ENCODE measurements around the gene SLC25A34. TPM values are rescaled to one million over a fixed set of nuclear protein-coding genes. Genes with fewer than 3 reads are reported as not detected.

SLC25A34 gene
- 3.5 TPM for total RNA-seq
- long read RNA-seq, partial matches to known transcripts: 1 of 5 reads
- long read RNA-seq, other reads (novel, unspliced or antisense): 2 of 5 reads

- Histone ChIP-seq H3K36me3 (peaks cover 38% of the 10 kb centered on the region), H3K27ac (peak within 1 kb of the TSS; percentile 53), H3K27me3 (ENCODE audit: low read depth) (no peaks in the 10 kb centered on the region), H3K4me1 (peaks cover 18% of the 10 kb centered on the region), H3K9me3 (no peaks in the 10 kb centered on the region), H3K4me3 (no peak within 1 kb of the TSS)
- no peak for TF ChIP-seq CTCF (IDR thresholded peaks at IDR 0.05)
- intact Hi-C loops (cut with DNase I): no loop called here
- DNase-seq: peak; percentile 86
- ATAC-seq: peak; percentile 86 to 88
Measured at GRCh38 chr1:15736038-15736891, at the start of gene SLC25A34. TSS of gene SLC25A34 (plus strand) at chr1:15736258. CDS start at chr1:15736486, 228 bp downstream.

- H3K27ac ChIP-seq: no peak overlapping the region
- DNase-seq: no peak
- peaks cover 46% of the 10 kb centered on the region for H3K4me1 ChIP-seq
- no peak overlapping the region for H3K4me3 ChIP-seq
- H3K9me3 ChIP-seq: no peaks in the 10 kb centered on the region
- H3K27me3 ChIP-seq (ENCODE audit: low read depth): no peaks in the 10 kb centered on the region
- no peak for TF ChIP-seq CTCF (IDR thresholded peaks at IDR 0.05)
- intact Hi-C loops (cut with DNase I): no loop called here
- no peaks in the 10 kb centered on the region for H3K36me3 ChIP-seq
- no peak for ATAC-seq
Measured at GRCh38 chr1:15687446-15687845, 48.6 kb upstream of the SLC25A34 start.

- ATAC-seq (no peak), DNase-seq (no peak)
- Histone ChIP-seq H3K4me3 (no peak overlapping the region), H3K27ac (no peak overlapping the region), H3K4me1 (peaks cover 58% of the 10 kb centered on the region), H3K27me3 (ENCODE audit: low read depth) (no peaks in the 10 kb centered on the region), H3K9me3 (no peaks in the 10 kb centered on the region), H3K36me3 (no peaks in the 10 kb centered on the region)
- no peak for TF ChIP-seq CTCF (IDR thresholded peaks at IDR 0.05)
- intact Hi-C loops (cut with DNase I): no loop called here
Measured at GRCh38 chr1:15690317-15690716, 45.7 kb upstream of the SLC25A34 start.

GRCh38 chr1:15691434-15692032, 44.5 kb upstream of the SLC25A34 start:
- H3K9me3 ChIP-seq: no peaks in the 10 kb centered on the region
- TF ChIP-seq CTCF (IDR thresholded peaks at IDR 0.05): no peak
- H3K4me1 ChIP-seq: peaks cover 53% of the 10 kb centered on the region
- H3K27ac ChIP-seq: no peak overlapping the region
- DNase-seq (no peak), ATAC-seq (peak in 1 of 2 donors; percentile 42)
- no peak overlapping the region for H3K4me3 ChIP-seq
- H3K27me3 ChIP-seq (ENCODE audit: low read depth): no peaks in the 10 kb centered on the region
- H3K36me3 ChIP-seq: no peaks in the 10 kb centered on the region
- intact Hi-C loops (cut with DNase I): no loop called here

- H3K27me3 ChIP-seq (ENCODE audit: low read depth): no peaks in the 10 kb centered on the region
- ATAC-seq (no peak), DNase-seq (no peak)
- TF ChIP-seq CTCF (IDR thresholded peaks at IDR 0.05): no peak
- intact Hi-C loops (cut with DNase I): no loop called here
- H3K36me3 ChIP-seq: no peaks in the 10 kb centered on the region
- no peak overlapping the region for H3K4me3 ChIP-seq
- no peak overlapping the region for H3K27ac ChIP-seq
- H3K9me3 ChIP-seq: no peaks in the 10 kb centered on the region
- H3K4me1 ChIP-seq: peaks cover 60% of the 10 kb centered on the region
Measured at GRCh38 chr1:15692121-15692682, 43.9 kb upstream of the SLC25A34 start.

All from lower lobe of right lung (tissue), 2 donors.